LHCN-M2 (cell line): Measurements from ENCODE around the gene CCDC86. TPM values are rescaled to one million over a fixed set of nuclear protein-coding genes. Genes with fewer than 3 reads are reported as not detected.
A peak's percentile ranks its signal among the peaks of the same experiment; 100 is the strongest.

Experiments
- DNase-seq: peaks from one replicate; pipeline ENCODE4 v3.0.0-alpha.2; 2012; ENCODE audit warnings: low read depth
- total RNA-seq: library from RNA; depleted of rRNA; stranded (reverse); fragments of >200 nt; gene quantifications from 2 replicates; pipeline ENCODE4 v1.2.3, GENCODE V29; 2014

CCDC86 gene
- total RNA-seq, 1 experiment from 2014 or later: 33.1 TPM

GRCh38 chr11:60868682-60869450 lies 27.0 kb downstream of the CCDC86 start:
- no peak for DNase-seq

GRCh38 chr11:60869451-60869825 lies 27.5 kb downstream of the CCDC86 start:
- no peak for DNase-seq

- DNase-seq: no peak
These were observed 28.4 kb downstream of the CCDC86 start for GRCh38 chr11:60870276-60870675.

- no peak for DNase-seq
These were observed 28.9 kb downstream of the CCDC86 start for GRCh38 chr11:60870733-60871377.

- DNase-seq: peak; percentile 28
These were observed 29.6 kb downstream of the CCDC86 start for GRCh38 chr11:60871378-60872061.

GRCh38 chr11:60872124-60872960 lies 30.4 kb downstream of the CCDC86 start:
- DNase-seq: peak; percentile 85

GRCh38 chr11:60872961-60873524 lies 31.1 kb downstream of the CCDC86 start:
- peak; percentile 25 for DNase-seq

GRCh38 chr11:60873533-60873932 lies 31.6 kb downstream of the CCDC86 start:
- DNase-seq: no peak

- DNase-seq: no peak
These were observed 32.8 kb downstream of the CCDC86 start for GRCh38 chr11:60874421-60875365.

GRCh38 chr11:60875366-60876167 lies 33.7 kb downstream of the CCDC86 start:
- no peak for DNase-seq

- DNase-seq: no peak
These were observed 34.2 kb downstream of the CCDC86 start for GRCh38 chr11:60876168-60876485.

- no peak for DNase-seq
These were observed 36.6 kb downstream of the CCDC86 start for GRCh38 chr11:60878245-60879101.

GRCh38 chr11:60879104-60879503 lies 37.2 kb downstream of the CCDC86 start:
- DNase-seq: no peak

- no peak for DNase-seq
These were observed 38.2 kb downstream of the CCDC86 start for GRCh38 chr11:60879971-60880588.

- DNase-seq: no peak
These were observed 38.9 kb downstream of the CCDC86 start for GRCh38 chr11:60880643-60881282.

GRCh38 chr11:60887556-60887955 lies 45.6 kb downstream of the CCDC86 start:
- DNase-seq: peak; percentile 55

- DNase-seq: no peak
These were observed 48.0 kb downstream of the CCDC86 start for GRCh38 chr11:60889869-60890311.
